Mesendoderm (in vitro differentiated cells): ENCODE measurements around the gene CASZ1.

Source experiments
- DNase-seq: peaks from one replicate; pipeline ENCODE4 v3.0.0; 2013
- H2AK5ac ChIP-seq: 2 replicates; pipeline ENCODE4 v1.6.1; 2013; ENCODE audit warnings: low read length, inconsistent platforms
- H2BK120ac ChIP-seq: 2 replicates; pipeline ENCODE4 v1.6.1; 2013; ENCODE audit warnings: low read depth, mild to moderate bottlenecking, low read length, moderate library complexity, mixed read lengths
- H2BK15ac ChIP-seq: replicated peaks from 2 replicates; pipeline ENCODE4 v1.6.1; 2013; ENCODE audit warnings: low read depth, mild to moderate bottlenecking, moderate library complexity
- H2BK5ac ChIP-seq: 2 replicates; pipeline ENCODE4 v1.6.1; 2013; ENCODE audit warnings: low read length, inconsistent platforms
- H3K18ac ChIP-seq: 2 replicates; pipeline ENCODE4 v1.6.1; 2013; ENCODE audit warnings: mild to moderate bottlenecking, low read length, mixed read lengths
- H3K23ac ChIP-seq: one replicate; pipeline ENCODE4 v1.6.1; 2013; ENCODE audit warnings: low read length
- H3K27ac ChIP-seq: 2 replicates; pipeline ENCODE4 v1.5.1; 2013; ENCODE audit warnings: low read depth, mild to moderate bottlenecking, inconsistent platforms, low read length, moderate library complexity
- H3K27me3 ChIP-seq: 2 replicates; pipeline ENCODE4 v1.6.1; 2013; ENCODE audit warnings: low read length, control low read depth, mild to moderate bottlenecking, inconsistent platforms; ENCODE audit not compliant: insufficient read depth, poor library complexity
- H3K36me3 ChIP-seq: 2 replicates; pipeline ENCODE4 v1.6.1; 2013; ENCODE audit warnings: low read length, inconsistent platforms; ENCODE audit not compliant: control insufficient read depth, insufficient read depth
- H3K4ac ChIP-seq: one replicate; pipeline ENCODE4 v1.6.1; 2013; ENCODE audit warnings: low read depth, mild to moderate bottlenecking, low read length, moderate library complexity
- H3K4me1 ChIP-seq: 2 replicates; pipeline ENCODE4 v1.6.1; 2013; ENCODE audit warnings: low read depth, low read length, inconsistent platforms; ENCODE audit not compliant: control insufficient read depth
- H3K4me2 ChIP-seq: 2 replicates; pipeline ENCODE4 v1.6.1; 2013; ENCODE audit warnings: low read length
- H3K4me3 ChIP-seq: 2 replicates; pipeline ENCODE4 v1.5.1; 2013; ENCODE audit warnings: mild to moderate bottlenecking, low read length
- H3K56ac ChIP-seq: one replicate; pipeline ENCODE4 v1.6.1; 2013; ENCODE audit warnings: low read length
- H3K79me1 ChIP-seq: 2 replicates; pipeline ENCODE4 v1.6.1; 2013; ENCODE audit warnings: low read length, inconsistent platforms
- H3K79me2 ChIP-seq: 2 replicates; pipeline ENCODE4 v1.6.1; 2013; ENCODE audit warnings: mild to moderate bottlenecking, low read length; ENCODE audit not compliant: control insufficient read depth, insufficient read depth
- H3K9ac ChIP-seq: 2 replicates; pipeline ENCODE4 v1.6.1; 2013; ENCODE audit warnings: low read length, inconsistent platforms
- H4K5ac ChIP-seq: one replicate; pipeline ENCODE4 v1.6.1; 2013; ENCODE audit warnings: low read length
- H4K8ac ChIP-seq: one replicate; pipeline ENCODE4 v1.6.1; 2013; ENCODE audit warnings: low read depth, mild to moderate bottlenecking, control low read depth, low read length, moderate library complexity
- WGBS: extraction: QIAGEN DNeasy Blood & Tissue Kit; methylation state at CpG from one replicate; pipeline ENCODE4 v1.1.7; 2013; ENCODE audit warnings: low lambda C conversion rate, missing lambda C conversion rate; ENCODE audit not compliant: insufficient coverage; ENCODE audit errors: extremely low coverage; 5-methylcytosine and 5-hydroxymethylcytosine counted together

CASZ1 gene

GRCh38 chr1:10703702-10704101 is 92.7 kb downstream of the CASZ1 start:
- Histone ChIP-seq H3K36me3 (no peaks in the 10 kb centered on the region), H2BK5ac (no peak overlapping the region), H3K4me1 (peaks cover 5% of the 10 kb centered on the region), H3K4me3 (no peak overlapping the region), H3K79me1 (no peaks in the 10 kb centered on the region), H3K27ac (no peak overlapping the region), H3K56ac (peak overlapping the region; percentile 77), H2AK5ac (no peak overlapping the region), H2BK15ac (no peak overlapping the region), H3K4me2 (no peak overlapping the region), H3K27me3 (no peaks in the 10 kb centered on the region), H3K23ac (no peak overlapping the region), H4K5ac (no peak overlapping the region), H3K79me2 (no peaks in the 10 kb centered on the region), H4K8ac (no peak overlapping the region), H2BK120ac (no peak overlapping the region), H3K9ac (peak overlapping the region; percentile 58), H3K18ac (peak overlapping the region; percentile 15), H3K4ac (no peak overlapping the region)
- no CpG with 5 or more reads among the region's 8 CpGs for WGBS
- no peak for DNase-seq

DNA sequence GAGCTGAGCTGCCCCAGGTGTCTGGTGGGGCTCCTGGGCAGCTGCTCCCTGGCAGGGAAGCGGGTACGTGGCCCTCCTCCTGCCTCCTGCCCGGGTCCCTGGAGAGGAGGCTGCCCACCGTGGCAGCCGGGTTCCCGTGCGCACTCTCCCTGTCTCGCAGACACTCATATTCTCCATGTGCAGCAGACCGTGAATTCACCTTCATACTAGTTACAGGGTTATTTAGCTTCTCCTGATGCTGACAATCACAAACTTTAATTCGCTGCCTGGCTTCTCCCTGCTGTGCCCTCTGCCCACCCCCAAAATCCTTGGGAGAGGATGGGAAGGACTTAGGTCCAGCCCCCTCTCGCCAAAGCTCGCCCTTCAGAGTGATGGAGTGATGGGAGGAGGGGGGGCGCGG is 95.3 kb downstream of the CASZ1 start:
- H3K9ac ChIP-seq: no peak overlapping the region
- no peak overlapping the region for H4K8ac ChIP-seq
- H3K79me2 ChIP-seq: no peaks in the 10 kb centered on the region
- no peaks in the 10 kb centered on the region for H3K79me1 ChIP-seq
- WGBS: no CpG with 5 or more reads among the region's 14 CpGs
- H3K36me3 ChIP-seq: no peaks in the 10 kb centered on the region
- peaks cover 5% of the 10 kb centered on the region for H3K4me1 ChIP-seq
- no peak overlapping the region for H3K4ac ChIP-seq
- no peak overlapping the region for H4K5ac ChIP-seq
- H3K56ac ChIP-seq: no peak overlapping the region
- H3K23ac ChIP-seq: no peak overlapping the region
- no peak overlapping the region for H3K27ac ChIP-seq
- DNase-seq: no peak
- no peak overlapping the region for H2BK5ac ChIP-seq
- H3K4me3 ChIP-seq: no peak overlapping the region
- no peak overlapping the region for H2BK120ac ChIP-seq
- H3K18ac ChIP-seq: no peak overlapping the region
- H3K27me3 ChIP-seq: no peaks in the 10 kb centered on the region
- no peak overlapping the region for H2AK5ac ChIP-seq
- no peak overlapping the region for H2BK15ac ChIP-seq
- no peak overlapping the region for H3K4me2 ChIP-seq

GRCh38 chr1:10699470-10699835 is 97.0 kb downstream of the CASZ1 start:
- no peak for DNase-seq

GRCh38 chr1:10698726-10699469 is 97.5 kb downstream of the CASZ1 start:
- H3K18ac ChIP-seq: no peak overlapping the region
- WGBS: no CpG with 5 or more reads among the region's 14 CpGs
- no peak overlapping the region for H2AK5ac ChIP-seq

More at GRCh38 chr1:10699470-10699835, 97.0 kb downstream of the CASZ1 start:
- H3K4me1 ChIP-seq: peaks cover 5% of the 10 kb centered on the region
- no peak overlapping the region for H2BK15ac ChIP-seq
- H3K79me2 ChIP-seq: no peaks in the 10 kb centered on the region
- H3K18ac ChIP-seq: no peak overlapping the region
- H3K4me2 ChIP-seq: no peak overlapping the region
- H3K56ac ChIP-seq: no peak overlapping the region
- no peaks in the 10 kb centered on the region for H3K79me1 ChIP-seq
- no peak overlapping the region for H3K23ac ChIP-seq
- no peak overlapping the region for H2AK5ac ChIP-seq
- H3K4ac ChIP-seq: no peak overlapping the region
- no CpG with 5 or more reads among the region's 7 CpGs for WGBS
- H4K8ac ChIP-seq: no peak overlapping the region
- no peak overlapping the region for H3K9ac ChIP-seq
- no peak overlapping the region for H3K27ac ChIP-seq
- H3K4me3 ChIP-seq: no peak overlapping the region
- H4K5ac ChIP-seq: no peak overlapping the region
- no peaks in the 10 kb centered on the region for H3K36me3 ChIP-seq
- H2BK5ac ChIP-seq: no peak overlapping the region
- no peaks in the 10 kb centered on the region for H3K27me3 ChIP-seq
- no peak overlapping the region for H2BK120ac ChIP-seq

DNA sequence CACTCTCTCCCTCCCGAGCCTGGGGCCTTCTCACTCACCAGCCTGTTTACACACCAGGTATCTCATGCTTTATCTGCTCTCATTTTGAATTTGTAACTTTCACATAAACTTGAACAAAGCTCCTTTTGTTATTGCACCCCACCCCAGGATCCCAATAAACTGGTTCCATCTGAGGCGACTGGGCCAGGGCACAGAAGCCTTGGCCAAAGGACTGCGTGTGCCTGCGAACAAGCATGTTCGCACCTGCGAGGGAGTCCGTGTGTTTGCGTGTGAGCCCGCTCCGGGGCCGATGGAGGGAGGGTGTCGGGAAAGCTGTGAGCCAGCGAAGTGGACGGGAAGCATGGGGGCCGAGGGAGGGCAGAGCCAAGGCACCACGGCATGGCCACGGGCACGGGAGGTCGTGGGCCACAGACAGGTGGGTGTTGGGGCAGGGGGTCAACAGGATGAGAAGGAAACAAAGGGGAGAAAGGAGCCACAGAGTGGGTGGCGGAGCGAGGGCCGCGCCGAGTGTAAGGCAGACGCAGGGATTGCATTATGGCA is 98.8 kb downstream of the CASZ1 start:
- no peak overlapping the region for H3K56ac ChIP-seq
- H2BK15ac ChIP-seq: no peak overlapping the region
- H3K4me2 ChIP-seq: no peak overlapping the region
- H2BK120ac ChIP-seq: no peak overlapping the region
- H3K79me2 ChIP-seq: no peaks in the 10 kb centered on the region
- WGBS: no CpG with 5 or more reads among the region's 25 CpGs
- no peaks in the 10 kb centered on the region for H3K79me1 ChIP-seq
- H3K36me3 ChIP-seq: no peaks in the 10 kb centered on the region
- H3K23ac ChIP-seq: no peak overlapping the region
- no peak overlapping the region for H3K18ac ChIP-seq
- H3K4me1 ChIP-seq: peaks cover 1% of the 10 kb centered on the region
- H3K27ac ChIP-seq: no peak overlapping the region
- H3K27me3 ChIP-seq: no peaks in the 10 kb centered on the region
- DNase-seq: no peak
- no peak overlapping the region for H3K4ac ChIP-seq
- no peak overlapping the region for H4K5ac ChIP-seq
- H4K8ac ChIP-seq: no peak overlapping the region
- H2AK5ac ChIP-seq: no peak overlapping the region
- no peak overlapping the region for H3K4me3 ChIP-seq
- H2BK5ac ChIP-seq: no peak overlapping the region
- H3K9ac ChIP-seq: no peak overlapping the region

More at GRCh38 chr1:10698726-10699469, 97.5 kb downstream of the CASZ1 start:
- H3K27ac ChIP-seq: no peak overlapping the region
- H3K4me2 ChIP-seq: no peak overlapping the region
- no peak overlapping the region for H2BK120ac ChIP-seq
- no peak overlapping the region for H3K23ac ChIP-seq
- H4K5ac ChIP-seq: no peak overlapping the region
- no peaks in the 10 kb centered on the region for H3K79me1 ChIP-seq
- H3K4me1 ChIP-seq: peaks cover 2% of the 10 kb centered on the region
- no peaks in the 10 kb centered on the region for H3K79me2 ChIP-seq
- no peak overlapping the region for H2BK5ac ChIP-seq
- no peak overlapping the region for H3K56ac ChIP-seq
- no peak overlapping the region for H2BK15ac ChIP-seq
- H3K4me3 ChIP-seq: no peak overlapping the region
- H4K8ac ChIP-seq: no peak overlapping the region
- no peak overlapping the region for H3K9ac ChIP-seq
- H3K36me3 ChIP-seq: no peaks in the 10 kb centered on the region
- H3K4ac ChIP-seq: no peak overlapping the region
- no peaks in the 10 kb centered on the region for H3K27me3 ChIP-seq
- no peak for DNase-seq

GRCh38 chr1:10696977-10697376 is 99.5 kb downstream of the CASZ1 start:
- DNase-seq: no peak
- H3K4ac ChIP-seq: no peak overlapping the region
- no peak overlapping the region for H2BK5ac ChIP-seq
- H3K18ac ChIP-seq: no peak overlapping the region
- H2BK15ac ChIP-seq: no peak overlapping the region
- no peak overlapping the region for H3K4me2 ChIP-seq
- no peaks in the 10 kb centered on the region for H3K36me3 ChIP-seq
- H2AK5ac ChIP-seq: no peak overlapping the region
- no peak overlapping the region for H3K23ac ChIP-seq
- H2BK120ac ChIP-seq: no peak overlapping the region
- H3K9ac ChIP-seq: no peak overlapping the region
- no peak overlapping the region for H3K4me3 ChIP-seq
- H3K27ac ChIP-seq: no peak overlapping the region
- no CpG with 5 or more reads among the region's 7 CpGs for WGBS
- H3K56ac ChIP-seq: no peak overlapping the region
- no peak overlapping the region for H4K5ac ChIP-seq
- H3K79me1 ChIP-seq: no peaks in the 10 kb centered on the region
- H4K8ac ChIP-seq: no peak overlapping the region
- peaks cover 1% of the 10 kb centered on the region for H3K4me1 ChIP-seq
- no peaks in the 10 kb centered on the region for H3K79me2 ChIP-seq
- H3K27me3 ChIP-seq: no peaks in the 10 kb centered on the region
